B cell (primary cell): Measurements from ENCODE around the gene RDH14. TPM values are rescaled to one million over a fixed set of nuclear protein-coding genes. Genes with fewer than 3 reads are reported as not detected.

Source experiments
- ATAC-seq: fragments of 200-7000 bp; cut with Tn5 transposase; one replicate; pipeline ENCODE4 v1.10.0; 2021; ENCODE audit warnings: low read depth, mild to moderate bottlenecking, moderate number of reproducible peaks, moderate library complexity
- CTCF ChIA-PET: fragments of 350-600 bp; sonication (Branson Sonifier 250); formaldehyde crosslinking; loops from one replicate; lab custom pipeline; 2021; ENCODE audit warnings: antibody characterized with exemption, inconsistent platforms; lab: Charles Lee
- POLR2A ChIA-PET: fragments of 350-600 bp; sonication (Branson Sonifier 250); formaldehyde crosslinking; loops from one replicate; lab custom pipeline; 2021; ENCODE audit warnings: antibody characterized with exemption; lab: Charles Lee
- DNase-seq: peaks from one replicate; pipeline ENCODE4 v3.0.0; 2013
- H2AFZ ChIP-seq: 2 replicates; pipeline ENCODE4 v1.6.1; 2012; ENCODE audit warnings: mild to moderate bottlenecking, low read depth, low read length; ENCODE audit not compliant: insufficient read depth, poor library complexity, severe bottlenecking
- H3K27ac ChIP-seq, 2 donors: 1 replicate in 1 of 2; 2 replicates in 1 of 2; pipeline ENCODE4 v1.5.1; 2012 to 2013; ENCODE audit warnings: low read length in 2 of 2, mild to moderate bottlenecking in 2 of 2, moderate library complexity in 1 of 2
- H3K27me3 ChIP-seq, 4 experiments: fragments of 200-600 bp in 1 of 4; sonication (generic) in 1 of 4; replicated peaks in 1 of 4; 1 replicate in 2 of 4; 2 replicates in 2 of 4; pipeline versions ENCODE4 v1.6.1 to v1.7.0; 2013 to 2016; ENCODE audit warnings: low read length in 3 of 4, mild to moderate bottlenecking in 2 of 4, mixed read lengths in 1 of 4, moderate library complexity in 1 of 4; ENCODE audit not compliant: insufficient read depth in 4 of 4, control insufficient read depth in 3 of 4; ENCODE audit errors: control extremely low read depth in 1 of 4
- H3K36me3 ChIP-seq, 2 experiments: replicated peaks in 1 of 2; 1 replicate in 1 of 2; 2 replicates in 1 of 2; pipeline versions ENCODE4 v1.6.1 to v1.7.1; 2013; ENCODE audit warnings: low read length in 1 of 2; ENCODE audit not compliant: insufficient read depth in 2 of 2, control insufficient read depth in 1 of 2; ENCODE audit errors: control extremely low read depth in 1 of 2, extremely low read depth in 1 of 2
- H3K4me1 ChIP-seq, 2 donors: fragments of 200-600 bp in 1 of 2; sonication (generic) in 1 of 2; 1 replicate in 1 of 2; 2 replicates in 1 of 2; pipeline versions ENCODE4 v1.5.1 to v1.6.1; 2013 to 2017; ENCODE audit warnings: low read length in 2 of 2; ENCODE audit not compliant: control insufficient read depth in 2 of 2, insufficient read depth in 2 of 2
- H3K4me2 ChIP-seq: replicated peaks from 2 replicates; pipeline ENCODE3; 2012; ENCODE audit warnings: mild to moderate bottlenecking, low read depth, low read length; ENCODE audit not compliant: poor library complexity, severe bottlenecking
- H3K4me3 ChIP-seq, 5 experiments: fragments of 200-600 bp in 1 of 5; sonication (generic) in 1 of 5; 1 replicate in 3 of 5; 2 replicates in 2 of 5; pipeline versions ENCODE4 v1.5.1 to v1.7.0; 2011 to 2016; ENCODE audit warnings: low read length in 4 of 5, mild to moderate bottlenecking in 4 of 5, low read depth in 2 of 5, control low read depth in 1 of 5, moderate library complexity in 1 of 5; ENCODE audit not compliant: insufficient read depth in 1 of 5; ENCODE audit errors: control extremely low read depth in 1 of 5, extremely low read depth in 1 of 5
- H3K79me2 ChIP-seq: fragments of 200-600 bp; sonication (generic); one replicate; pipeline ENCODE4 v1.6.0; 2016; ENCODE audit warnings: low read length; ENCODE audit not compliant: control insufficient read depth, insufficient read depth
- H3K9ac ChIP-seq: fragments of 200-600 bp; sonication (generic); 2 replicates; pipeline ENCODE4 v1.6.1; 2017; ENCODE audit warnings: mild to moderate bottlenecking, low read length, moderate library complexity
- H3K9me3 ChIP-seq, 3 donors: one replicate each; pipeline versions ENCODE4 v1.6.1 to v1.7.1; 2013; ENCODE audit warnings: low read length in 2 of 3; ENCODE audit not compliant: control insufficient read depth in 2 of 3, insufficient read depth in 1 of 3; ENCODE audit errors: control extremely low read depth in 1 of 3
- H4K20me1 ChIP-seq: 2 replicates; pipeline ENCODE4 v1.6.0; 2012; ENCODE audit warnings: mild to moderate bottlenecking, low read length; ENCODE audit not compliant: insufficient read depth, control insufficient read depth, poor library complexity, severe bottlenecking
- H3K27ac Mint-ChIP-seq: one replicate; pipeline ENCODE4 v1.8.0; 2021; ENCODE audit warnings: mixed read lengths
- H3K27me3 Mint-ChIP-seq: one replicate; pipeline ENCODE4 v1.8.0; 2021; ENCODE audit warnings: mixed read lengths
- H3K4me1 Mint-ChIP-seq: one replicate; pipeline ENCODE4 v1.8.0; 2021; ENCODE audit warnings: mixed read lengths
- H3K4me3 Mint-ChIP-seq: one replicate; pipeline ENCODE4 v1.8.0; 2021; ENCODE audit warnings: mixed read lengths
- H3K9me3 Mint-ChIP-seq: one replicate; pipeline ENCODE4 v1.8.0; 2022; ENCODE audit warnings: mixed read lengths; ENCODE audit not compliant: insufficient read depth
- CTCF ChIP-seq: fragments of 200-600 bp; IDR thresholded peaks from one replicate; pipeline ENCODE4 v1.8.0; 2022; ENCODE audit warnings: antibody characterized with exemption, mild to moderate bottlenecking
- EZH2 ChIP-seq: IDR thresholded peaks from 2 replicates; pipeline ENCODE4 v1.6.1; 2012; ENCODE audit warnings: borderline replicate concordance, low read depth, mild to moderate bottlenecking, moderate library complexity, low read length; ENCODE audit not compliant: insufficient read depth, poor library complexity, severe bottlenecking
- WGBS: methylation state at CpG from one replicate; pipeline ENCODE4 v1.1.5; 2013; ENCODE audit warnings: missing lambda C conversion rate; ENCODE audit not compliant: insufficient coverage; 5-methylcytosine and 5-hydroxymethylcytosine counted together
- intact Hi-C: fragments of 100-400 bp; cut with micrococcal nuclease; formaldehyde crosslinking; loops from one replicate; pipeline ENCODE4 v1.10.0; 2022
- polyA plus RNA-seq: library from polyadenylated mRNA; depleted of rRNA; stranded (reverse); fragments of >200 nt; gene quantifications from 2 replicates; pipeline ENCODE4 v1.2.3, GENCODE V29; 2012
- total RNA-seq, 2 donors: library from RNA; stranded (reverse); fragments of 120-200 nt in 1 of 2; gene quantifications; 1 replicate in 1 of 2; 2 replicates in 1 of 2; pipeline versions ENCODE4 v1.2.3 to v1.2.4, GENCODE V29; 2013 to 2022

The RDH14 gene
- total and polyA plus RNA-seq, 2 donors (not counting 1 experiment from before 2014, with no cell fraction given) = 9.6 to 18.5 TPM

- Histone ChIP-seq H4K20me1 (no peaks in the 10 kb centered on the region), H2AFZ (no peak overlapping the region), H3K9me3 (no peaks in the 10 kb centered on the region), H3K27me3 (no peaks in the 10 kb centered on the region), H3K36me3 (no peaks in the 10 kb centered on the region), H3K4me3 (no peak overlapping the region), H3K4me1 (peaks cover 10 to 12% of the 10 kb centered on the region in 2 donors), H3K4me2 (no peak overlapping the region), H3K27ac (no peak overlapping the region), H3K9ac (no peak overlapping the region), H3K79me2 (no peaks in the 10 kb centered on the region)
- Mint-ChIP-seq H3K27ac (no peak overlapping the region), H3K4me3 (no peak overlapping the region), H3K27me3 (no peaks in the 10 kb centered on the region), H3K9me3 (peaks cover 4% of the 10 kb centered on the region), H3K4me1 (peaks cover 25% of the 10 kb centered on the region)
- no CpG with 5 or more reads among the region's 3 CpGs for WGBS
- ATAC-seq (no peak), DNase-seq (no peak)
- POLR2A ChIA-PET = no interaction called here
- TF ChIP-seq EZH2 (no peak), CTCF (no peak)
- CTCF ChIA-PET = no interaction called here
- intact Hi-C loops = no loop called here
Measured at GRCh38 chr2:18544171-18544570, 16.3 kb downstream of the RDH14 start.

GRCh38 chr2:18540872-18541271 is 19.6 kb downstream of the RDH14 start:
- TF ChIP-seq CTCF (no peak), EZH2 (no peak)
- Histone ChIP-seq H3K9ac (no peak overlapping the region), H3K4me1 (peaks cover under 1% of the 10 kb centered on the region in 2 donors), H2AFZ (no peak overlapping the region), H3K36me3 (no peaks in the 10 kb centered on the region), H3K27me3 (no peaks in the 10 kb centered on the region), H4K20me1 (no peaks in the 10 kb centered on the region), H3K4me2 (no peak overlapping the region), H3K27ac (no peak overlapping the region), H3K79me2 (no peaks in the 10 kb centered on the region), H3K4me3 (no peak overlapping the region), H3K9me3 (no peaks in the 10 kb centered on the region)
- DNase-seq (no peak), ATAC-seq (no peak)
- Mint-ChIP-seq H3K27ac (no peak overlapping the region), H3K9me3 (peaks cover 4% of the 10 kb centered on the region), H3K4me3 (no peak overlapping the region), H3K4me1 (peaks cover 4% of the 10 kb centered on the region), H3K27me3 (peaks cover 15% of the 10 kb centered on the region)
- intact Hi-C loops = no loop called here
- POLR2A ChIA-PET = no interaction called here
- 80% methylated on average over 1 of the region's 2 CpGs for WGBS
- CTCF ChIA-PET = interaction anchor here (0.6 kb wide), 1 partner anchor 11 kb away, joined by 3 read pairs; no protein-coding TSS in a partner anchor
